Activated T-helper 1 cell treated with anti-CD3 and anti-CD28 coated beads, Interleukin-12 subunit alpha, Interleukin-12 subunit beta, Interleukin-2, Interleukin-4 antibody, amounts not matched to agents 30 ng/mL and 10 ng/mL and 1 ng/mL, durations not matched to agents 14 hours and 24 hours and 36 hours (primary cell): ENCODE results near the gene STK17B. TPM values are rescaled to one million over a fixed set of nuclear protein-coding genes. Genes with fewer than 3 reads are reported as not detected.

Experiments
- DNase-seq: peaks from one replicate; pipeline ENCODE4 v3.0.0; 2021; ENCODE audit warnings: low spot score
- H3K27ac Mint-ChIP-seq: one replicate; pipeline ENCODE4 v1.8.0; 2021; ENCODE audit warnings: mild to moderate bottlenecking, mixed read lengths
- H3K27me3 Mint-ChIP-seq: one replicate; pipeline ENCODE4 v1.8.0; 2022; ENCODE audit warnings: mild to moderate bottlenecking, moderate library complexity, mixed read lengths; ENCODE audit not compliant: insufficient read depth
- H3K36me3 Mint-ChIP-seq: one replicate; pipeline ENCODE4 v1.8.0; 2021; ENCODE audit warnings: low read depth, mixed read lengths
- H3K4me1 Mint-ChIP-seq: one replicate; pipeline ENCODE4 v1.8.0; 2021; ENCODE audit warnings: low read depth, mixed read lengths
- H3K4me3 Mint-ChIP-seq: one replicate; pipeline ENCODE4 v1.8.0; 2021; ENCODE audit warnings: mild to moderate bottlenecking, moderate library complexity, mixed read lengths
- H3K9me3 Mint-ChIP-seq: one replicate; pipeline ENCODE4 v1.8.0; 2021; ENCODE audit warnings: mixed read lengths
- intact Hi-C: fragments of 100-400 bp; cut with micrococcal nuclease; formaldehyde crosslinking; loops from one replicate; pipeline ENCODE4 v1.15.1; 2024
- total RNA-seq: library from RNA; stranded (reverse); gene quantifications from 2 replicates; pipeline ENCODE4 v1.2.3, GENCODE V29; 2022

The STK17B gene
- total RNA-seq: 148 and 164 TPM in 2 replicates

- H3K9me3 Mint-ChIP-seq: no peaks in the 10 kb centered on the region
- peak within 1 kb of the TSS; percentile 94 for H3K4me3 Mint-ChIP-seq
- DNase-seq: peak; percentile 93
- intact Hi-C loops: loop anchor here (1.0 to 10.0 kb wide), 9 partner anchors 11 to 1329 kb away; partner anchors contain the start of genes DNAH7 and HSPE1
- no peaks in the 10 kb centered on the region for H3K27me3 Mint-ChIP-seq
- peaks cover 50% of the 10 kb centered on the region for H3K4me1 Mint-ChIP-seq
- H3K27ac Mint-ChIP-seq: peak within 1 kb of the TSS; percentile 92
- H3K36me3 Mint-ChIP-seq: peaks cover 30% of the 10 kb centered on the region
Observed at GRCh38 chr2:196171248-196171871, at the start of gene STK17B. STK17B (minus strand) TSS chr2:196171578; CDS start chr2:196163383, 8,195 bp downstream.

- no peak overlapping the region for H3K27ac Mint-ChIP-seq
- peaks cover 7% of the 10 kb centered on the region for H3K36me3 Mint-ChIP-seq
- H3K4me3 Mint-ChIP-seq: no peak overlapping the region
- intact Hi-C loops: no loop called here
- no peak for DNase-seq
- H3K9me3 Mint-ChIP-seq: no peaks in the 10 kb centered on the region
- peaks cover 40% of the 10 kb centered on the region for H3K4me1 Mint-ChIP-seq
- peaks cover 1% of the 10 kb centered on the region for H3K27me3 Mint-ChIP-seq
Observed at GRCh38 chr2:196220671-196221070, 49.3 kb upstream of the STK17B start.

- Mint-ChIP-seq H3K27me3 (peaks cover 1% of the 10 kb centered on the region), H3K36me3 (peaks cover 9% of the 10 kb centered on the region), H3K4me3 (no peak overlapping the region), H3K4me1 (peaks cover 39% of the 10 kb centered on the region), H3K9me3 (no peaks in the 10 kb centered on the region), H3K27ac (no peak overlapping the region)
- intact Hi-C loops: no loop called here
- DNase-seq: no peak
Observed at GRCh38 chr2:196219671-196220070, 48.3 kb upstream of the STK17B start.

GRCh38 chr2:196218106-196218505, 46.7 kb upstream of the STK17B start:
- H3K9me3 Mint-ChIP-seq: no peaks in the 10 kb centered on the region
- intact Hi-C loops: no loop called here
- no peak overlapping the region for H3K4me3 Mint-ChIP-seq
- peaks cover 1% of the 10 kb centered on the region for H3K27me3 Mint-ChIP-seq
- no peak overlapping the region for H3K27ac Mint-ChIP-seq
- peaks cover 32% of the 10 kb centered on the region for H3K4me1 Mint-ChIP-seq
- H3K36me3 Mint-ChIP-seq: peaks cover 7% of the 10 kb centered on the region
- DNase-seq: no peak

- Mint-ChIP-seq H3K27ac (no peak overlapping the region), H3K4me3 (no peak overlapping the region), H3K27me3 (peaks cover 1% of the 10 kb centered on the region), H3K9me3 (peaks cover 4% of the 10 kb centered on the region), H3K36me3 (peaks cover 7% of the 10 kb centered on the region), H3K4me1 (peaks cover 40% of the 10 kb centered on the region)
- intact Hi-C loops: no loop called here
- no peak for DNase-seq
Observed at GRCh38 chr2:196217116-196217515, 45.7 kb upstream of the STK17B start.

- Mint-ChIP-seq H3K4me1 (peaks cover 47% of the 10 kb centered on the region), H3K27ac (no peak overlapping the region), H3K9me3 (peaks cover 4% of the 10 kb centered on the region), H3K4me3 (no peak overlapping the region), H3K27me3 (peaks cover 1% of the 10 kb centered on the region), H3K36me3 (peaks cover 12% of the 10 kb centered on the region)
- intact Hi-C loops: no loop called here
- no peak for DNase-seq
Observed at GRCh38 chr2:196215376-196215775, 44.0 kb upstream of the STK17B start.

GRCh38 chr2:196214156-196214555, 42.8 kb upstream of the STK17B start:
- Mint-ChIP-seq H3K9me3 (peaks cover 4% of the 10 kb centered on the region), H3K27me3 (no peaks in the 10 kb centered on the region), H3K27ac (no peak overlapping the region), H3K4me1 (peaks cover 46% of the 10 kb centered on the region), H3K4me3 (no peak overlapping the region), H3K36me3 (peaks cover 12% of the 10 kb centered on the region)
- DNase-seq: no peak
- intact Hi-C loops: no loop called here

- H3K9me3 Mint-ChIP-seq: peaks cover 4% of the 10 kb centered on the region
- H3K36me3 Mint-ChIP-seq: peaks cover 12% of the 10 kb centered on the region
- intact Hi-C loops: no loop called here
- peaks cover 52% of the 10 kb centered on the region for H3K4me1 Mint-ChIP-seq
- H3K27ac Mint-ChIP-seq: no peak overlapping the region
- H3K27me3 Mint-ChIP-seq: no peaks in the 10 kb centered on the region
- no peak overlapping the region for H3K4me3 Mint-ChIP-seq
- DNase-seq: no peak
Observed at GRCh38 chr2:196213252-196213980, 42.0 kb upstream of the STK17B start.

GRCh38 chr2:196208915-196209314, 37.5 kb upstream of the STK17B start:
- H3K4me3 Mint-ChIP-seq: no peak overlapping the region
- DNase-seq: no peak
- peak overlapping the region; percentile 18 for H3K27ac Mint-ChIP-seq
- intact Hi-C loops: no loop called here
- H3K9me3 Mint-ChIP-seq: peaks cover 4% of the 10 kb centered on the region
- H3K27me3 Mint-ChIP-seq: no peaks in the 10 kb centered on the region
- peaks cover 7% of the 10 kb centered on the region for H3K36me3 Mint-ChIP-seq
- H3K4me1 Mint-ChIP-seq: peaks cover 58% of the 10 kb centered on the region

- Mint-ChIP-seq H3K27me3 (no peaks in the 10 kb centered on the region), H3K36me3 (peaks cover 7% of the 10 kb centered on the region), H3K27ac (no peak overlapping the region), H3K9me3 (no peaks in the 10 kb centered on the region), H3K4me3 (no peak overlapping the region), H3K4me1 (peaks cover 46% of the 10 kb centered on the region)
- intact Hi-C loops: no loop called here
- no peak for DNase-seq
Observed at GRCh38 chr2:196206804-196207203, 35.4 kb upstream of the STK17B start.

- Mint-ChIP-seq H3K27me3 (no peaks in the 10 kb centered on the region), H3K4me3 (no peak overlapping the region), H3K4me1 (peaks cover 46% of the 10 kb centered on the region), H3K9me3 (no peaks in the 10 kb centered on the region), H3K27ac (no peak overlapping the region), H3K36me3 (peaks cover 3% of the 10 kb centered on the region)
- no peak for DNase-seq
- intact Hi-C loops: no loop called here
Observed at GRCh38 chr2:196205881-196206435, 34.6 kb upstream of the STK17B start.

- DNase-seq: no peak
- peaks cover 2% of the 10 kb centered on the region for H3K36me3 Mint-ChIP-seq
- H3K4me3 Mint-ChIP-seq: no peak overlapping the region
- H3K4me1 Mint-ChIP-seq: peaks cover 51% of the 10 kb centered on the region
- no peak overlapping the region for H3K27ac Mint-ChIP-seq
- intact Hi-C loops: no loop called here
- H3K9me3 Mint-ChIP-seq: no peaks in the 10 kb centered on the region
- no peaks in the 10 kb centered on the region for H3K27me3 Mint-ChIP-seq
Observed at GRCh38 chr2:196205011-196205766, 33.8 kb upstream of the STK17B start.
